Fibroblast of lung (primary cell): ENCODE measurements around the gene C15orf40. TPM values are rescaled to one million over a fixed set of nuclear protein-coding genes. Genes with fewer than 3 reads are reported as not detected.
"Not testable (repeated sequence)": the region's sequence is repeated elsewhere in the genome, so short reads cannot be mapped to it uniquely, and the experiment has no call there.

Source experiments
- DNase-seq, 2 donors: peaks; one replicate each; pipeline versions ENCODE4 v3.0.0 to v3.0.0-alpha.2; 2010; ENCODE audit warnings: low read depth in 2 of 2
- H2AFZ ChIP-seq: 2 replicates; pipeline ENCODE4 v1.5.1; 2012; ENCODE audit warnings: low read length, control low read depth, inconsistent platforms
- H3K27ac ChIP-seq: 2 replicates; pipeline ENCODE4 v1.5.1; 2011; ENCODE audit warnings: low read length, control low read depth; ENCODE audit not compliant: insufficient read depth
- H3K27me3 ChIP-seq: 2 replicates; pipeline ENCODE4 v1.5.1; 2011; ENCODE audit warnings: mild to moderate bottlenecking, low read length; ENCODE audit not compliant: control insufficient read depth, insufficient read depth
- H3K36me3 ChIP-seq: 2 replicates; pipeline ENCODE4 v1.5.1; 2011; ENCODE audit warnings: low read length; ENCODE audit not compliant: control insufficient read depth, insufficient read depth
- H3K4me1 ChIP-seq: 2 replicates; pipeline ENCODE4 v1.5.1; 2011; ENCODE audit warnings: low read length; ENCODE audit not compliant: control insufficient read depth, insufficient read depth; ENCODE audit errors: extremely low read depth
- H3K4me2 ChIP-seq: 2 replicates; pipeline ENCODE4 v1.5.1; 2011; ENCODE audit warnings: low read length, control low read depth; ENCODE audit not compliant: insufficient read depth; ENCODE audit errors: extremely low read depth
- H3K4me3 ChIP-seq, 4 experiments: fragments of 200-600 bp in 1 of 4; sonication (generic) in 1 of 4; replicated peaks in 1 of 4; 2 replicates each; pipeline ENCODE4 v1.5.1; 2011 to 2016; ENCODE audit warnings: low read length in 4 of 4, low read depth in 3 of 4, mild to moderate bottlenecking in 3 of 4, control low read depth in 2 of 4, inconsistent platforms in 1 of 4, mixed read lengths in 1 of 4; ENCODE audit not compliant: insufficient read depth in 1 of 4; ENCODE audit errors: control extremely low read depth in 1 of 4
- H3K79me2 ChIP-seq: 2 replicates; pipeline ENCODE4 v1.5.1; 2012; ENCODE audit warnings: mild to moderate bottlenecking, low read length, inconsistent platforms; ENCODE audit not compliant: control insufficient read depth, insufficient read depth
- H3K9ac ChIP-seq: 2 replicates; pipeline ENCODE4 v1.5.1; 2011; ENCODE audit warnings: mild to moderate bottlenecking, low read length, control low read depth; ENCODE audit not compliant: insufficient read depth
- H3K9me3 ChIP-seq: 2 replicates; pipeline ENCODE4 v1.5.1; 2012; ENCODE audit warnings: low read depth, low read length; ENCODE audit not compliant: control insufficient read depth, insufficient read depth
- H4K20me1 ChIP-seq: 2 replicates; pipeline ENCODE4 v1.5.1; 2011; ENCODE audit warnings: low read length; ENCODE audit not compliant: control insufficient read depth, insufficient read depth; ENCODE audit errors: extremely low read depth
- CTCF ChIP-seq, 2 donors: IDR thresholded peaks in 1 of 2; conservative IDR thresholded peaks in 1 of 2; 1 replicate in 1 of 2; 2 replicates in 1 of 2; pipeline ENCODE4 v1.5.1; 2011 to 2012; ENCODE audit warnings: low read length in 2 of 2, control low read depth in 1 of 2, inconsistent platforms in 1 of 2, low read depth in 1 of 2, mild to moderate bottlenecking in 1 of 2
- EZH2 ChIP-seq: IDR thresholded peaks from 2 replicates; pipeline ENCODE4 v1.5.1; 2012; ENCODE audit warnings: low read length, control low read depth, mild to moderate bottlenecking; ENCODE audit errors: missing control alignments
- polyA plus RNA-seq, 2 donors: library from polyadenylated mRNA; depleted of rRNA in 1 of 2; stranded (reverse) in 1 of 2; unstranded in 1 of 2; fragments of >200 nt; gene quantifications; 2 replicates each; pipeline ENCODE4 v1.2.1, GENCODE V29; 2011 to 2012; ENCODE audit warnings: missing spikeins in 1 of 2
- total RNA-seq: library from RNA; depleted of rRNA; stranded (reverse); fragments of >200 nt; gene quantifications from 2 replicates; pipeline ENCODE4 v1.2.1, GENCODE V29; 2014

C15orf40 gene
- total and polyA plus RNA-seq, 2 donors (not counting 1 experiment from before 2014, with no cell fraction given), result 12.6 to 20.7 TPM

DNA sequence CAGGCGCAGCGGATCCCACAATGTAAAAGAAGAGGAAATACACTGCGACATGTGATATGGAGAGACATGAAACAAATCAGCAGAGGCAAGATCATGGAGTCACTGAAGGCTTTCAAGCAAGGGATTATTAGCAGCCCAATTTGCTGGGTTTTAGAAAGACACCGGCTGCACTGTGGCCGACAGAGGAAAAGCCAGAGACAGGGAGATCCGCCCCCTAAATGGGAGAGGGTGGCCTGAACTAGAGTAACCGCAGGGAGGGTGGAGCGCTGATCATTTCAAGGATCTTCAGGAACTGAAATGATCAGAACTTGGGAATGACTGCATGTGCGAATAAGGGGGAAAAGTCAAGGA, 612 bp upstream of the C15orf40 start:
- TF ChIP-seq CTCF (conservative IDR thresholded peaks at IDR 0.05 in 1 of 2, IDR thresholded peaks at IDR 0.05 in 1 of 2; ENCODE audit: low read depth in 1 of 2, low read length in 2 of 2) (no peak), EZH2 (no peak)
- DNase-seq, result peak in 1 of 2 donors; percentile 21
- H3K79me2 ChIP-seq, result peaks cover 15% of the 10 kb centered on the region
- H3K4me1 ChIP-seq, result peaks cover 5% of the 10 kb centered on the region
- peak overlapping the region; percentile 93 for H2AFZ ChIP-seq
- peak overlapping the region; percentile 42 to 97 (median 78) for H3K4me3 ChIP-seq
- peak overlapping the region; percentile 88 for H3K4me2 ChIP-seq
- peaks cover 5% of the 10 kb centered on the region for H3K36me3 ChIP-seq
- H3K9ac ChIP-seq, result peak overlapping the region; percentile 41
- peak overlapping the region; percentile 68 for H3K27ac ChIP-seq
- no peaks in the 10 kb centered on the region for H3K9me3 ChIP-seq
- no peaks in the 10 kb centered on the region for H4K20me1 ChIP-seq
- no peaks in the 10 kb centered on the region for H3K27me3 ChIP-seq

- Histone ChIP-seq H3K27me3 (no peaks in the 10 kb centered on the region), H3K27ac (peak overlapping the region; percentile 68), H3K4me1 (peaks cover 5% of the 10 kb centered on the region), H3K4me3 (peak overlapping the region; percentile 94 to 100 (median 96)), H3K36me3 (peaks cover 3% of the 10 kb centered on the region), H3K79me2 (peaks cover 15% of the 10 kb centered on the region), H4K20me1 (no peaks in the 10 kb centered on the region), H2AFZ (peak overlapping the region; percentile 98), H3K4me2 (peak overlapping the region; percentile 87), H3K9ac (peak overlapping the region; percentile 90), H3K9me3 (no peaks in the 10 kb centered on the region)
- peak; percentile 95 to 97 for TF ChIP-seq CTCF (conservative IDR thresholded peaks at IDR 0.05 in 1 of 2, IDR thresholded peaks at IDR 0.05 in 1 of 2; ENCODE audit: low read depth in 1 of 2, low read length in 2 of 2)
- no peak for TF ChIP-seq EZH2
- DNase-seq, result peak; percentile 65 to 85
These were observed 649 bp downstream of the C15orf40 start for GRCh38 chr15:83010709-83011270.

- not testable (repeated sequence) for H3K9ac ChIP-seq, H2AFZ ChIP-seq, H3K4me3 ChIP-seq, DNase-seq, H3K27ac ChIP-seq, H3K27me3 ChIP-seq, H3K4me1 ChIP-seq, H3K79me2 ChIP-seq, H3K36me3 ChIP-seq, H4K20me1 ChIP-seq, H3K9me3 ChIP-seq
- peak overlapping the region; percentile 86 for H3K4me2 ChIP-seq
These were observed 10.8 kb downstream of the C15orf40 start for GRCh38 chr15:83000672-83001031.
